Stomach (tissue), 9 donors: ENCODE measurements around the gene ADGRL3. TPM values are rescaled to one million over a fixed set of nuclear protein-coding genes. Genes with fewer than 3 reads are reported as not detected.

Experiments
- DNase-seq, 2 donors: peaks; one replicate each; pipeline versions ENCODE4 v3.0.0 to v3.0.0-alpha.2; 2013 to 2019
- H3K27ac ChIP-seq, 5 donors: fragments of 200-600 bp in 4 of 5; sonication (generic) in 4 of 5; one replicate each; pipeline ENCODE4 v1.5.1; 2013 to 2019; ENCODE audit warnings: mild to moderate bottlenecking in 1 of 5, moderate library complexity in 1 of 5
- H3K27me3 ChIP-seq, 3 donors: fragments of 200-600 bp; sonication (generic); one replicate each; pipeline ENCODE4 v1.5.1; 2017 to 2019; ENCODE audit warnings: mixed run types in 1 of 3
- H3K36me3 ChIP-seq, 4 donors: fragments of 200-600 bp; sonication (generic); 1 replicate in 3 of 4; 2 replicates in 1 of 4; pipeline ENCODE4 v1.5.1; 2016 to 2019
- H3K4me1 ChIP-seq, 4 donors: fragments of 200-600 bp; sonication (generic); one replicate each; pipeline ENCODE4 v1.5.1; 2016 to 2019
- H3K4me3 ChIP-seq, 4 donors: fragments of 200-600 bp; sonication (generic) in 3 of 4; one replicate each; pipeline ENCODE4 v1.5.1; 2016 to 2019; ENCODE audit warnings: mild to moderate bottlenecking in 1 of 4
- H3K9me3 ChIP-seq, 4 donors: fragments of 200-600 bp; sonication (generic); one replicate each; pipeline ENCODE4 v1.5.1; 2016 to 2019
- EP300 ChIP-seq: sonication (generic); formaldehyde crosslinking; IDR thresholded peaks from one replicate; pipeline ENCODE4 v1.6.1; 2017; ENCODE audit warnings: antibody characterized with exemption
- POLR2A ChIP-seq, 4 donors: fragments of 450-650 bp; IDR thresholded peaks; one replicate each; pipeline ENCODE4 v1.6.1; 2016; ENCODE audit warnings: antibody characterized with exemption in 4 of 4, control low read depth in 2 of 4, mild to moderate bottlenecking in 1 of 4, moderate library complexity in 1 of 4
- POLR2AphosphoS5 ChIP-seq, 3 donors: sonication (generic); formaldehyde crosslinking; IDR thresholded peaks; one replicate each; pipeline ENCODE4 v1.6.1; 2016; ENCODE audit warnings: antibody characterized with exemption in 3 of 3
- WGBS, 5 donors: extraction: QIAGEN DNeasy Blood & Tissue Kit in 3 of 5; methylation state at CpG; one replicate each; pipeline versions ENCODE4 v1.1.5 to v1.1.7; 2013 to 2018; 5-methylcytosine and 5-hydroxymethylcytosine counted together
- intact Hi-C: fragments of 100-400 bp; cut with DNase I; formaldehyde crosslinking; loops from one replicate; pipeline ENCODE4 v1.15.1; 2023; ENCODE audit warnings: low total_unique reads
- polyA plus RNA-seq, 3 donors: library from polyadenylated mRNA; stranded (reverse); fragments of 200-250 nt; gene quantifications; one replicate each; pipeline ENCODE4 v1.2.3, GENCODE V29; 2013
- total RNA-seq, 5 donors: library from RNA; depleted of rRNA; stranded (reverse); fragments of >200 nt; gene quantifications; one replicate each; pipeline versions ENCODE4 v1.1.0 to v1.2.3, GENCODE V29; 2014 to 2016
- TF ChIP-seq, protein P1 (sequence below), 7 experiments: fragments of 450-650 bp in 4 of 7; fragments of 200-600 bp in 3 of 7; sonication (generic) in 3 of 7; IDR thresholded peaks; one replicate each; pipeline ENCODE4 v1.5.1; 2016 to 2019; ENCODE audit warnings: antibody characterized with exemption in 7 of 7, control low read depth in 2 of 7, mild to moderate bottlenecking in 1 of 7
- donor health status: healthy with polysubstance abuse.
- donor health status: Bipolar disorder and iron deficiency.
- donor health status: healthy.

ADGRL3 gene
- total and polyA plus RNA-seq, 8 donors = 0.48 to 109 (median 3.9) TPM

GRCh38 chr4:61273233-61273632 is 73.1 kb downstream of the ADGRL3 start:
- H3K4me1 ChIP-seq = peaks cover 0 to 17% (median 6%) of the 10 kb centered on the region in 4 donors
- H3K4me3 ChIP-seq = no peak overlapping the region
- no peaks in the 10 kb centered on the region for H3K9me3 ChIP-seq
- H3K36me3 ChIP-seq = no peaks in the 10 kb centered on the region
- WGBS, 5 donors = 56 to 69% (median 64%) methylated on average over 6 of the region's 6 CpGs
- no peaks in the 10 kb centered on the region for H3K27me3 ChIP-seq
- peak overlapping the region in 2 of 5 donors; percentile 17 to 51 for H3K27ac ChIP-seq
- DNase-seq = peak in 1 of 2 donors; percentile 10
- intact Hi-C loops = no loop called here
- TF ChIP-seq POLR2A (IDR thresholded peaks at IDR 0.05) (no peak), POLR2AphosphoS5 (IDR thresholded peaks at IDR 0.05) (peak in 1 of 3 donors; percentile 34)
- TF ChIP-seq, protein P1, sequence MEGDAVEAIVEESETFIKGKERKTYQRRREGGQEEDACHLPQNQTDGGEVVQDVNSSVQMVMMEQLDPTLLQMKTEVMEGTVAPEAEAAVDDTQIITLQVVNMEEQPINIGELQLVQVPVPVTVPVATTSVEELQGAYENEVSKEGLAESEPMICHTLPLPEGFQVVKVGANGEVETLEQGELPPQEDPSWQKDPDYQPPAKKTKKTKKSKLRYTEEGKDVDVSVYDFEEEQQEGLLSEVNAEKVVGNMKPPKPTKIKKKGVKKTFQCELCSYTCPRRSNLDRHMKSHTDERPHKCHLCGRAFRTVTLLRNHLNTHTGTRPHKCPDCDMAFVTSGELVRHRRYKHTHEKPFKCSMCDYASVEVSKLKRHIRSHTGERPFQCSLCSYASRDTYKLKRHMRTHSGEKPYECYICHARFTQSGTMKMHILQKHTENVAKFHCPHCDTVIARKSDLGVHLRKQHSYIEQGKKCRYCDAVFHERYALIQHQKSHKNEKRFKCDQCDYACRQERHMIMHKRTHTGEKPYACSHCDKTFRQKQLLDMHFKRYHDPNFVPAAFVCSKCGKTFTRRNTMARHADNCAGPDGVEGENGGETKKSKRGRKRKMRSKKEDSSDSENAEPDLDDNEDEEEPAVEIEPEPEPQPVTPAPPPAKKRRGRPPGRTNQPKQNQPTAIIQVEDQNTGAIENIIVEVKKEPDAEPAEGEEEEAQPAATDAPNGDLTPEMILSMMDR (IDR thresholded peaks at IDR 0.05) = no peak

DNA sequence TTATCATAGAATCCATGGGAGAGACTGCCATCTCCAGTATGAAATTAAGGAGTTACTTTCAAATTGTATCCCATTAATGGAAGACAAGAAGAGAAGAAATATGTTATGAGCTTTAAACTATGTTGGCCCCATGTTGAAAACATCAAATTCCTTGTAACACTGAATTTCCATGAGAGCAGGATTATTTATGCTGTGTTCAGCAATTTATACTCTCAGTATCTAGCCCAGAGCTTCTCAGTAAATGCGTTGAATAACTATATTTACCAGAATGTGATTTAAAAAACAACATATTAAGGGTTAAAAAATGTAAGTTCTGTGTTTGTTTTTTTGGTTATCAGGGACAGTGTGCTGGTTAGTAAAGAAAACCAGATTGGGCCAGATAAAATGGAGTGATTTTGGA is 74.2 kb downstream of the ADGRL3 start:
- intact Hi-C loops = no loop called here
- DNase-seq = no peak
- Histone ChIP-seq H3K4me1 (peaks cover 0 to 22% (median 7%) of the 10 kb centered on the region in 4 donors), H3K27me3 (no peaks in the 10 kb centered on the region), H3K9me3 (no peaks in the 10 kb centered on the region), H3K27ac (no peak overlapping the region), H3K36me3 (no peaks in the 10 kb centered on the region), H3K4me3 (no peak overlapping the region)
- WGBS, 5 donors = 85 to 95% (median 93%) methylated on average over 1 of the region's 1 CpG
- TF ChIP-seq POLR2AphosphoS5 (IDR thresholded peaks at IDR 0.05) (no peak), POLR2A (IDR thresholded peaks at IDR 0.05) (no peak), EP300 (no peak)
- TF ChIP-seq, protein P1 (IDR thresholded peaks at IDR 0.05) = no peak

- H3K9me3 ChIP-seq = no peaks in the 10 kb centered on the region
- H3K4me1 ChIP-seq = peaks cover 0 to 22% (median 7%) of the 10 kb centered on the region in 4 donors
- TF ChIP-seq, protein P1 (IDR thresholded peaks at IDR 0.05) = no peak
- TF ChIP-seq EP300 (no peak), POLR2AphosphoS5 (IDR thresholded peaks at IDR 0.05) (no peak), POLR2A (IDR thresholded peaks at IDR 0.05) (no peak)
- DNase-seq = no peak
- H3K27ac ChIP-seq = no peak overlapping the region
- intact Hi-C loops = no loop called here
- WGBS, 5 donors = 30 to 52% (median 44%) methylated on average over 2 of the region's 2 CpGs
- H3K36me3 ChIP-seq = no peaks in the 10 kb centered on the region
- H3K27me3 ChIP-seq = no peaks in the 10 kb centered on the region
- no peak overlapping the region for H3K4me3 ChIP-seq
These were observed 75.1 kb downstream of the ADGRL3 start for GRCh38 chr4:61275241-61275640.

DNA sequence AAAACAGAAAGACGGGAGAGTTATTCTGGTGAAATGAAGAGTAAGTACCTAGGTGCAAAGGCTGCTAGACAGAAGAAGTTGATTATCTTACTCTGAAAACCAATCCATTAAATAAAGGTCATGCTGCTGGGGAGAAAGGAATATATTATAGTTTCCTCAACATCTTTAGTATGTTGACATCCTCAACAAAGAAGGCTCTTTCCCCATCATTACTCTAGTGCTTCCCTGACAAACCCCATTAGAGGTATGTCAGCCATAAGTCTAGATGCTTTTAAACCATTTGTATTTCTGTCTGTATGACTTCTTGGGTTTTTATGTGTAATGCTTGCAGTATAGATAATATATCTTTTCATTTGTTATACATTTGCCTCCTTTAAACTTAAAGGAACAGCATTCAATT is 75.9 kb downstream of the ADGRL3 start:
- no peaks in the 10 kb centered on the region for H3K36me3 ChIP-seq
- intact Hi-C loops = no loop called here
- H3K27me3 ChIP-seq = no peaks in the 10 kb centered on the region
- DNase-seq = no peak
- WGBS, 5 donors = 85 to 98% (median 91%) methylated on average over 1 of the region's 1 CpG
- TF ChIP-seq POLR2AphosphoS5 (IDR thresholded peaks at IDR 0.05) (no peak), EP300 (no peak), POLR2A (IDR thresholded peaks at IDR 0.05) (no peak)
- TF ChIP-seq, protein P1 (IDR thresholded peaks at IDR 0.05) = no peak
- H3K9me3 ChIP-seq = no peaks in the 10 kb centered on the region
- H3K4me1 ChIP-seq = peaks cover 0 to 22% (median 7%) of the 10 kb centered on the region in 4 donors
- no peak overlapping the region for H3K4me3 ChIP-seq
- H3K27ac ChIP-seq = no peak overlapping the region
